NT2/D1 (cell line): ENCODE results near the gene SDF4.

Experiments used
- DNase-seq: peaks from one replicate; pipeline ENCODE4 v3.0.0-alpha.2; 2011; ENCODE audit warnings: low read depth, low spot score
- H3K27me3 ChIP-seq: 2 replicates; pipeline ENCODE4 v1.6.0; 2011; ENCODE audit warnings: mild to moderate bottlenecking; ENCODE audit not compliant: insufficient read length, insufficient read depth
- H3K36me3 ChIP-seq: 2 replicates; pipeline ENCODE4 v1.6.1; 2011; ENCODE audit warnings: mild to moderate bottlenecking, low read length, mixed read lengths; ENCODE audit not compliant: insufficient read depth, insufficient read length
- H3K4me1 ChIP-seq: 2 replicates; pipeline ENCODE4 v1.5.1; 2011; ENCODE audit not compliant: insufficient read depth, insufficient read length
- H3K4me3 ChIP-seq: 2 replicates; pipeline ENCODE4 v1.5.1; 2011; ENCODE audit warnings: low read depth; ENCODE audit not compliant: insufficient read length
- H3K9ac ChIP-seq: 2 replicates; pipeline ENCODE4 v1.6.0; 2011; ENCODE audit warnings: low read depth; ENCODE audit not compliant: insufficient read length
- H3K9me3 ChIP-seq: 2 replicates; pipeline ENCODE4 v1.5.1; 2011; ENCODE audit warnings: mild to moderate bottlenecking, low read length; ENCODE audit not compliant: insufficient read depth
- SUZ12 ChIP-seq: IDR thresholded peaks from 2 replicates; pipeline ENCODE4 v1.6.1; 2011; ENCODE audit not compliant: insufficient read length, insufficient read depth; ENCODE audit errors: extremely low read depth
- YY1 ChIP-seq: IDR thresholded peaks from 2 replicates; pipeline ENCODE4 v1.6.1; 2011; ENCODE audit not compliant: insufficient read length, insufficient read depth
- ZNF274 ChIP-seq: IDR thresholded peaks from 2 replicates; pipeline ENCODE4 v1.6.1; 2011; ENCODE audit warnings: mild to moderate bottlenecking, low read depth, low read length

SDF4 gene

GRCh38 chr1:1273512-1274298 is 41.9 kb upstream of the SDF4 start, which contains the start of gene UBE2J2:
UBE2J2 (minus strand) TSS chr1:1273854; CDS start chr1:1267992, 5,862 bp downstream.
- TF ChIP-seq ZNF274 (no peak), SUZ12 (no peak), YY1 (peak; percentile 78)
- Histone ChIP-seq H3K9ac (peak within 1 kb of the TSS; percentile 95), H3K27me3 (no peaks in the 10 kb centered on the region), H3K36me3 (peaks cover 37% of the 10 kb centered on the region), H3K4me1 (peaks cover 7% of the 10 kb centered on the region), H3K9me3 (no peaks in the 10 kb centered on the region; the same call in 1 of the 2 replicates), H3K4me3 (peak within 1 kb of the TSS; percentile 84)
- peak; percentile 76 for DNase-seq

- DNase-seq, result no peak
- H3K27me3 ChIP-seq, result no peaks in the 10 kb centered on the region
- no peak for TF ChIP-seq ZNF274
- no peak for TF ChIP-seq YY1
- H3K4me3 ChIP-seq, result peak overlapping the region; percentile 84
- H3K9ac ChIP-seq, result peak overlapping the region; percentile 95
- H3K9me3 ChIP-seq, result no peaks in the 10 kb centered on the region; the same call in 1 of the 2 replicates
- H3K36me3 ChIP-seq, result peaks cover 42% of the 10 kb centered on the region
- H3K4me1 ChIP-seq, result peaks cover 7% of the 10 kb centered on the region
Measured at GRCh38 chr1:1273209-1273511, 41.4 kb upstream of the SDF4 start.

GRCh38 chr1:1272341-1273208 is 40.8 kb upstream of the SDF4 start:
- no peak for DNase-seq

GRCh38 chr1:1270813-1271212 is 39.0 kb upstream of the SDF4 start:
- DNase-seq, result no peak
- H3K9ac ChIP-seq, result no peak overlapping the region
- TF ChIP-seq ZNF274 (no peak), YY1 (no peak), SUZ12 (no peak)
- H3K9me3 ChIP-seq, result no peaks in the 10 kb centered on the region
- H3K4me1 ChIP-seq, result peaks cover 7% of the 10 kb centered on the region
- no peak overlapping the region for H3K4me3 ChIP-seq
- H3K27me3 ChIP-seq, result no peaks in the 10 kb centered on the region
- H3K36me3 ChIP-seq, result peaks cover 58% of the 10 kb centered on the region

More at GRCh38 chr1:1272341-1273208, 40.8 kb upstream of the SDF4 start:
- Histone ChIP-seq H3K9ac (peak overlapping the region; percentile 95), H3K4me1 (peaks cover 7% of the 10 kb centered on the region), H3K36me3 (peaks cover 48% of the 10 kb centered on the region), H3K4me3 (peak overlapping the region; percentile 84), H3K27me3 (no peaks in the 10 kb centered on the region), H3K9me3 (no peaks in the 10 kb centered on the region; the same call in 1 of the 2 replicates)
- TF ChIP-seq SUZ12, result no peak
- no peak for TF ChIP-seq ZNF274
- TF ChIP-seq YY1, result no peak

GRCh38 chr1:1268284-1268682 is 36.5 kb upstream of the SDF4 start:
- no peak for DNase-seq
- Histone ChIP-seq H3K9ac (no peak overlapping the region), H3K27me3 (no peaks in the 10 kb centered on the region), H3K36me3 (peaks cover 83% of the 10 kb centered on the region), H3K4me3 (no peak overlapping the region), H3K4me1 (peaks cover 7% of the 10 kb centered on the region), H3K9me3 (no peaks in the 10 kb centered on the region)
- TF ChIP-seq YY1 (no peak), ZNF274 (no peak), SUZ12 (no peak)

- no peak overlapping the region for H3K9ac ChIP-seq
- DNase-seq, result no peak
- H3K27me3 ChIP-seq, result no peaks in the 10 kb centered on the region
- TF ChIP-seq ZNF274, result no peak
- TF ChIP-seq YY1, result no peak
- TF ChIP-seq SUZ12, result no peak
- H3K4me1 ChIP-seq, result peaks cover 5% of the 10 kb centered on the region
- peaks cover 86% of the 10 kb centered on the region for H3K36me3 ChIP-seq
- no peak overlapping the region for H3K4me3 ChIP-seq
- H3K9me3 ChIP-seq, result no peaks in the 10 kb centered on the region
Measured at GRCh38 chr1:1267488-1268283, 35.9 kb upstream of the SDF4 start.

GRCh38 chr1:1264868-1265272 is 33.1 kb upstream of the SDF4 start:
- TF ChIP-seq SUZ12 (no peak), ZNF274 (no peak), YY1 (no peak)
- H3K9me3 ChIP-seq, result no peaks in the 10 kb centered on the region
- no peaks in the 10 kb centered on the region for H3K27me3 ChIP-seq
- H3K36me3 ChIP-seq, result peaks cover 89% of the 10 kb centered on the region
- no peak overlapping the region for H3K9ac ChIP-seq
- no peaks in the 10 kb centered on the region for H3K4me1 ChIP-seq
- H3K4me3 ChIP-seq, result no peak overlapping the region
- DNase-seq, result no peak
